HG02885 (cell line): ENCODE data around the gene ATP13A3.
A peak's percentile ranks its signal among the peaks of the same experiment; 100 is the strongest.

Experiments
- ATAC-seq: cut with Tn5 transposase; IDR thresholded peaks from one replicate; pipeline ENCODE4 v1.9.1; 2021; ENCODE audit warnings: mild to moderate bottlenecking; ENCODE audit not compliant: unreplicated experiment, poor library complexity

The ATP13A3 gene

DNA sequence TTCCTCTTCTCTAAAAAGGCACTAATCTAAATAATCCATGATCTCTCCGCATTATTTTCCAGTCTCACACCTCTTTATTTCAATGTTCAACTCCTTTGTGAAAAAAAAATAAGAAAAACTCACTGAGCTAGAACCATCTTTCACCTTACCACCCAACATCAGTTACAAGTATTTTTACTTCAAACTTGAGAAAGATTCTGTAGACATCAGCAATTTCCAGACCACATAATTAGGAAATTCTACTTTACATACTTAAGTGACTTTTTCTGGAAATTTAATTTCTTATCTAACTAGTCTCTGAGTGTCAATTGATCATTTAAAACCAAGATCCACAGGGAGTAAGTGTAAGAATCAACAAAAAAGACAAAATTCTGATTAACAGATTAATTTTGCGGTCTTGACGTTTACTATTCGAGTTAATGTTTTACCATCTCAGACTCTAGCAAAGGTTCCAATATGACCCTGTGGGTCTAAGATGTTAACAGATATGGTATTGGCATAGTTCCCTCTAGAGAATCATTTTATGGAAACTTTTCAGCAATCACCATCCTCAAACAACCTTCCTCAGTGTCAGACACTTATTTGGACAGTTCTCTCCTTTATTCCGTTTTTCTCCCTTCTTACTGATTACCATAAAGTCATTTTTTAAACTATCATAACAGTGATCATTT is 5.1 kb downstream of the ATP13A3 start:
- ATAC-seq = no peak

DNA sequence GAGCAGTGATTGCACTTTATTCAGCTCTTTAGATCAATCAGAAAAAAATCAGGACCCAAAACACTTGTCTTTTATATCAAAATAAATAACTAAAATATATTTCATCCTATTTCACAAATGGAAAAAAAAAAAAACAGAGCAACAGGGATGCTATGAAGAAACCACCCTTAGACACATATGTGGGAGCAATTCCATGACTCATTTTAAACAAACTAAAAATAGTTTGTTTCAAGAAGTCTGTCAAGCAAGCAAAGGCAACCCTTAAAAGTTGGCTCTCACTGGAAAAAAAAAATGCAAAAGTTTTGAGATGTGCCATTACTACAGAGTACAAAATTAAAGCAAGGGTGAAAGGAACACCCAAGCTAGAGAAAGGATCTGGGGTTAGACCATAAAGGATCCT is 5.7 kb downstream of the ATP13A3 start:
- ATAC-seq = no peak

DNA sequence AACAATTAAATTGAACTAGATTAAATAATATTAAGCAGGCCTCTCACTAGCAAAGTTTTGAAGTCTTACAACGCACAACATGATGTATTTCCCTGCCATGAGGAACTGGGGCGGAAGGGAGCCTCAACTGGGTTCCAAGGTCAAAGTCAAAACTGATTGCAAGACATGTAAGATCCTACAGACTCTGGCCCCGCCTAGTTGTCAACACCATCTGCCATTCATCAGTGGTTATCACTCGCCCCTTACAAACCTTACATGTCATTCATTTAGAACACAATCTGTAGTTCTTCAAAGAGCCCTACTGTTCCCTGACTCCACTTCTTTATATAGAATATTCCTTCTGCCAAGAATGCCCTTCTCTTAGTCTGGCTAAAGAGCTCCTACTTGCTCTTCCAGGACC is 10.0 kb downstream of the ATP13A3 start:
- no peak for ATAC-seq

DNA sequence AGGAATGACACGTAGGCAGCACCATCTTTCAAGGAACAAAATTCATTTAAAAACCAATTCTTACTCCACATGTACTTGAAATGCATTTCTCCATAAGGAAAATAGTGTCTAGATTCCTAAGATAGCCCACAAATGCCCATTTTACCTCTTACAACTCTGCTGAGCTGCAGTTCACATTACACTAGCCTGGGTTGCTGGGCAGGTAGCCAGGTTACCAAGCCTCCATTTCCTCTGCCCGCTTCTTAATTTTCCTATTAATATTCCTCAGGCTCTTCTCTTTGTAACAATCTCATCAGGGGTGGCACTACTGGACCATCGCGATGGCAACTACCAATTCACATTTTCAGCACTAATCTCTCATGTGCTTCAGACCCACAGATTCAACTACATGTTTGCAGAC is 10.8 kb downstream of the ATP13A3 start:
- no peak for ATAC-seq

DNA sequence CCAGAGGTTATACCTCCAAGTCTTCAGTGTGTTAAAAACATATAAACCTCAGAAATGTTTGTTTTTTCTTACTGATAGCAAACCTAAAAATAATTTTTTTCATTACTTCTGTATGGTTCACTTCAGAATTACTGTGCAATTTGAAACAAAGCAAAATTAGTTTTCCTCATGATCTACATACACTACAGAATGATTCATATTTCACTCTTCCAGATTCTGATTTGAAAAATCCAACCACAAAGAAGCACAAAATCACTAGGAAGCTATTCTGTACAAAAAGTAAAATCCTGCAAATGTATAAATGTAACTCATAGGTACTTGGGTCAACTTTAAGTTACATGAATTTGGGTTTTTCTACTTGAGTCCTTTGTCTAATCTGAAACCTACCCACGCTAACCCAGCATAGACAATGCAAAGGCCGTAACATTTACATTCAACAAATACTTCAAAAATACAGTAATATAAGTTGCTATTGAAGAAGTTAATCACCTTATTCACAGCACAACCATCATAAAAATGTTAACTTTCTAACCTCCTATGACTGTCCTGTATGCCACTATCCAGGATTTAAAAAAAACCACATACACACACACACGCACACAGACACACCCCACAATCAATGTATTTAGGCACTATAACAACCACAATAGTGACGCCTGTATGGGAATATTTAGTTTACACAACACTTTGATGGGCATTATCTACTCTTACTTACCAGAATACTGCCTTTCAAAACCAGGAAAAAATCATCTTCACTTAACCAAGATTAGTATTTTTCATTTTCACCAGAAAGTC is 11.5 kb downstream of the ATP13A3 start:
- no peak for ATAC-seq

DNA sequence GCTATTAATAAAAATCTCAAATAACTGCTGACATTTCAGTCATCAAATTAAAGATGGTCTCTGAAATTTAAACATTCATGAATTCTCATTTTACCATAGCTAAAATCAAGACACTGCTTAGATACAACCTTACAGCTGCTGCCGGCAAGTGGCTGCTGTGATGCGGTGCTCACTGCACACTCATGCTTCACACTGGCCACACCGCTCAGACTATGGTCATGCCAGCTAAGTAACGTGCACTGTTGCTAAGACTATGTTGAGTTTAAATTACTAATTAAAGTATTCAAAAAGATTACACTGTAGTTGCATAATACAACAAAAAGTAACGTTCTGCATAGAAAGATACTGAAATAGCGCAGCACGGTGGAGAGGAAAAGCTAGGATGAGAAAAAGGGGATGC is 12.1 kb downstream of the ATP13A3 start:
- ATAC-seq = no peak

DNA sequence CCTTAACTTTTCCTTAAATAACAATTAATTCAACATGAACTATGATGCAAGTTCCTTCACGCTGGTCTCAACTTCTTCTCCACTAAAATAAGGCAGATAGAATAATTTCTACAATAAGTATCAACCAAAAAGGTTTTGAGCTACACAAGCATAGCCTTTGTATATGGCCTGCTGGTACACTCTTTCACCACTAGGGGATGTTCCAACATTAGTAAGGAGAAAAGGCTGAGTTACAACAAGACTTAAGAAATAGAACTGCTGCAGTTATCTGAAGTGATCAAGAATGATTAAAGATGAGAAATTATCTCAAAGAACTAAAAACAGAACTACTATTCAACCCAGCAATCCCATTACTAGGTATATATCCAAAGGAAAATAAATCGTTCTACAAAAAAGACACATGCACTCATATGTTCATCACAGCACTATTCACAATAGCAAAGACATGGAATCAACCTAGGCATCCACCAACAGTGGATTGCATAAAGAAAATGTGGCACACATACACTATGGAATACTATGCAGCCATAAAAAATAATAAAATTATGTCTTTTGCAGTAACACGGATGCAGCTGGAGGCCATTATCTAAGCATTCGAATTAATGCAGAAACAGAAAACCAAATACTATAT is 14.4 kb downstream of the ATP13A3 start:
- ATAC-seq = peak; percentile 73

DNA sequence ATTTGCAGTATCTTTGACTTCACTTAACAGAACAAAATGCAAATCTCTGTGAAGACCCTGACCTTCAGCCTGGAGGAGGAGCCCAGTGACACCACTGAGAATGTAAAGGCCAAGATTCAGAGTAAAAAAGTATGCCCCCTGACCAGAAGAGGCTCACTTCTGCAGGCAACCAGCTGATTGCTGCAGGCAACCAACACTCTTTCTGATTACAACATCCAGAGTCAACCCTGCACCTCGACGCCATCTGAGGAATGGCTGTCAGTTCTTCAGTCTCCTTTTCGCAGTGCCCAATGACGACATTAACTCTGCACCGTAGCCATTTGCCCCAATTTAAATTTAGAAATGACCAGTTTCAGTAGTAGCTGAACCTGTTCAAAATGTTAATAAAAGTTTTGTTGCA is 14.9 kb downstream of the ATP13A3 start:
- ATAC-seq = no peak

DNA sequence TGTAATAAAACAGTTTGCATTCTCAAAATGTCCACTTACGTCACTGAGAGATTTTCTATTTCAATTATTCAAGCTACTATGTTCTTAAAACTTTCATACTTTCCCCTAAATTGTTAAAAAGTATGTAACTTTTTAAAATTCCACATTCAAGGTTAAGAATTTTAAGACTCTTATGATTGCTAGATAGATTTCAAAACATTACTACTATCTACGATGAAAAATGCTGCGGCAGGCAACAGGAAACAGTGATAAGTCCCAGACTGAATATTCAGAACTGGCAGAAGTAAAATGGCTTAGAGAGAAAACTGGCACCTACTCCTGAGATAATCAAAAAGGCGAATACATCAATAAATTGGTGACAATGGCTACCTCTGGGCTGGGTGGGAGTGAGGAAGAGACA is 16.2 kb downstream of the ATP13A3 start:
- ATAC-seq = no peak

DNA sequence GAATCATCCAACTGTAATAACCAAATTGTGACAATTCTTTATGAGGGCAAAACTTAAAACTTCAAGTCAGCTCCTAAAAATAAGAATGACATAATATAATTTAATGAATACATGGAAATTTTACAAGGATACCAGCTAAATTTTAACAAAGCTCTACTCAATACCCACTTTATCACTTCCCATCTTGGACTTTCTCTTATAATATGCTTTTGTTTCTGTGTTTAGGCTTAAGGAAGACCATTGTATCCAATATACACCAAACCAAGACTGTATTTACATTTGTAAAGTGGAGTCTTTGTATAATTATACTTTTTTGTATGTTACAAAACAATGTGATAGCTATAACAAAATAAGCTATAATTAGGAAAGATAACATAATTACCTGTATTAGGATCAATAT is 16.8 kb downstream of the ATP13A3 start:
- no peak for ATAC-seq

DNA sequence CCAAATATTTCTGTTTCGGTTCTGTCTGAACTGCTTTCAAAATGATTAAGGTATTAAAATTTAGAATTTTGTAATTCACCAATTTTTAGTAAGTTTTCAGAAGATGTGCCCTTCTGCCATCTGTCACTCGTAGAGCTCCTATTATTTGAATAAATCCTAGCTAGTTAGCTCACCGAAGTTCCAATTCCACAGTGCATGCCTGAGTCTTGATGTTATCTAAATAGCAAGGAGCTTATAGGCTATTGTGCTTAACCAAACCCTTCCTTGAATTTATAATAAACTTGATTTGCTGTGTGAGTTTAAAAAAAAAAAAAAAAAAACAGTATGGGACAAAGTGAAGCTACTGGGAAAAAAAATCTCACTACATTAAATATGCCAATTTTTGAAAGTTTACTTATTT is 18.7 kb downstream of the ATP13A3 start:
- no peak for ATAC-seq

DNA sequence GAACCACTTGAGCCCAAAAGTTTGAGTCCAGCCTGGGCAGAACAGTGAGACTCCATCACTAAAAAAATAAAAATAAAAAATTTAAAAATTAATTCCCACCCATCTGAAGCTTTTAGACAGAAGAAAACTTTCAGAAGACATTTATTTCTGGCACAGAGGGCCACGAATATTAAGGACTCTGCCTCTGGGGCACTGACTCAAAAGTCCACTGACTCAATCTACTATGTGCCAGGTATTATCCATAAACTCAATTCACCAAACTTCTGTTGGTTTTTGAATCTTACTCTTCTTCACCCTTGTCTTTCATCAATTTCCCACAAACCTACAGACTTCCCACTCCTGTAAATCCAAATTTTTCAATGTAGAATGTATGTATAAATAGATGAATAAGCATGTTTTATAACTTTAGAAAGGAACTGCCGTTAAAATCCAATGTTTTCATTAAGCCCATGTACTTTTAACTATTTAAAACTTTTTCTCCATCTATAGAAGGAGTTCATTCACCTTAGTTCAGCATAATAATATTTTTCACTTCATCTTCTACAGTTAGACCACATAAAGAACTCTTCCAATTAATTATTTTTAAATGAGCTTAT is 19.9 kb downstream of the ATP13A3 start:
- ATAC-seq = no peak

DNA sequence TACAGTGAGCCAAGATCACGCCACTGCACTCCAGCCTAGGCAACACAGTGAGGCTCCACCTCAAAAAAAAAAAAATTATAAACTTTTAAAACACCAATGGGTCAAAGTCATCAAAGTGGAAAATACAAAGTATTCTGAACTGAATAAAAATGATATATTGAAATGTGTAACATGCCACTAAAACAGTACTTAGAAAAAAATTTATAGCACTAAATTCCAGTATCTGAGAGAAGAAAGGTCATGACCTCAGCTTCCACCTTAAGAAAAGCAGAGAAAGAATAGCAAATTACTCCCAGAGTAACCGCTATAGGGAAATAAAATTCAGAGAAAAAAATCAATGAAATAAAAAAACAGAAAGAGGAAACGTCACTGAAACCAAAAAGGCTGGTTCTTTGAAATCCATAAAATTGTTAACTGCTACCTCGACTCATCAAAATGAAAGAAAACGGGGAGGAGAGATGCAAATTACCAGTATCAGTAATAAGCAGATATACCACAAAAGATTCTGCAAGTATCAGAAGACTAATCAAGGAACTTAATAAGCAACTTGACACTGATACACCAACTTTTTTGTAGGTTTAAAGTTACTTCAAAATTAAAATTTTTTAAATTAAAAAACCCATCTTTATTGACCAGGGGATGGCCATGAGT is 20.8 kb downstream of the ATP13A3 start:
- no peak for ATAC-seq

DNA sequence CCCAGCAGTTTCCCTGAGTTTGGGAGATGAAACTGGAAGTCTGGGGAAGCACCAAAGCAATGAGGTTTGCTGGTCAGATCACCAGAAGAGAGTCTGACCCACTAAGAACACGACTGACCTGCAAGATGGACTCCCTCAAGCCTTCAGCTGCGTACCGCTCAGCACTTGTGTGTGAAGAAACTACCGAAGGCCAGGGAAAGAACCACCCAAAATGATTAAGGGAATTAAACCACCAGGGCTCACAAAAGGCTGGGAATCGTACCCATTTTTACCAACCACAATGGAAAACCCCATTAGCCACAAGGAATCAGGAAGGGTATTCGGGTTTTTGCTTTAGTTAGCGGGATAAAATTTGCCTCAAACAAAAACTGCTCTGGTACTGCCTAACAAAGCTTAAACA is 21.6 kb downstream of the ATP13A3 start:
- ATAC-seq = no peak

DNA sequence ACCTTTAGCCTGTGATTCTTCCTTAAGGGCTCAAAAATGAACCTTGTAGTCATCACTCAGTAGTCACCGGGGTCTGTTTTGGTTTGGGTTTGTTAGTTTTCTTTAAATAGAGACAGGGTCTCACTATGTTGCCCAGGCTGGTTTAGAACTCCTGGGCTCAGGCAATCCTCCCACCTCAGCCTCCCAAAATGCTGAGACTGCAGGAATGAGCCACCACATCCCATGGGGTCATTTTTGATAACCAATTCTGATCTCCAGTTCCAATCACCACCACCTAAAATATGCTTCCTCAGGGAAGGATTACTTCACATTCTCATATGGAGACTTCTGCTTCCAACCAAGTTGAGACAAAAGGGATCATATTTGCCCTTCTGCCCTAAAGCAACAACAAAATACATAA is 22.1 kb downstream of the ATP13A3 start:
- ATAC-seq = no peak

DNA sequence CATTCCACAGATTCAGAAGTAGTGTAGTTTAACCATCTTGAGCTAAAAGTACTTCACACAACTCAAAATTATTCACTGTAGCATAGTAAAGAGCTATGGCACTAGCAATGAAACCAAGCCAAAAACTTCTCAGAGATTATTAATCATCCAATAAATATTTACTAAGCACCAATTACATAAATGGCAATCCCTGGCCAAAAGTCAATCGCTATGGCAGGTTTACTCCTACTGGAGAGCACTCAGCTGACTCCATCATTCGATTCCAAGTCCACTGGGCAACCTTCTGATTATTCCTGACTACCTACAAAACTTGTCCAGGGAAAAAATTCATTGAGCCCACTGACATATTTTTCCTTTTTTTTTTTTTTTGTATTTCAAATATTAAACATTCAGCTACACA is 23.9 kb downstream of the ATP13A3 start:
- ATAC-seq = no peak

DNA sequence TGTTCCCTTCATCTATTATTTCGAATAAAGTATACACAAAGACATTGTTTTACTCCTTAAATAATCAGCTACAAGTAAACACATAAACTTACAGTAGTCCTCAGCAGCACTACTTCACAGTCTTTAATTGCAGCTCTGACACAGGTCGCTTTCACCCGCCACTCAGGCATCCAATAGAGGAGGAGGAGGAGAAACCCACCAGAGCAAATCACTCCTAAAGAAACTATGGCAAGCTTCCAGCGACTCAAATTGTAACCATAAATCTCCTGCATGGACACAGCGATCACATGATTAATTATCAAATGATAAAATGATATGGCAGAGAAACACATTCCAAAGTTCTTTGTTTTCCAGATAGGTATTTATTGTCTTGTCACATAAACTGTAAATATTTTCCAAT is 26.2 kb downstream of the ATP13A3 start:
- ATAC-seq = no peak

DNA sequence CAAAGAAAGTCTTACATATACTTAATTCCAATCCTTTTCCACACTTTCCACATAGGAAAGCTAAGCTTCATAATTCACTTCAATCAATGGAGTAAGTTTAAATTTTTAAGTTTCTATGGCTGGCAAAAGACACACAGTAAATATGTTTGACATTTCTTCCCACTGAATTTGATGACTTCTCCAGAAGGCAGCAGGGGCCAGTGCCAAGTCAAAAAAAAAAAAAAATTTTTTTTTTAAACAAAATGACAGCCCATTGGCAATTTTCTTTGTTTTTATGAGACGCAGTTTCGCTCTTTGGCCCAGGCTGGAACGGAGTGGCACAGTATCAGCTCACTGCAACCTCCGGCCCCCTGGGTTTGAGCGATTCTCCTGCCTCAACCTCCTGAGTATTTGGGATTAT is 28.7 kb downstream of the ATP13A3 start:
- no peak for ATAC-seq

DNA sequence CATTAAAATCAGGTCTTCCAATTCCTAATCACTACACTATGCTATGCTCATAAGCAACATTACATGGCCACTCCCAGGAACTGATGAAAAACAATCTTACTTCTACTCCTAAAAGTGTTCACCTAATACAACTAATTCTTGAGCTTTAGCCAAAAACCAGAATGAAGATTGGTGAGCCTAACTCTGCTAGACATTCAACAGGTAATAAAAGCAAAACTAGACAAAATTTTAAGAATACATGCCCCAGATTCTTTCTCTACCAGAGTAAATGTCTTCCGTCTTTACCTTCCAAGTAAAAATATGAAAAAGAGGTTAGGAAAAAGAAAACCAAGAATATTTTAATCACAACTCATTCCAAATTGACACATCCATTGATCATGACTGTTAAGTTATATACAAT is 31.3 kb downstream of the ATP13A3 start:
- ATAC-seq = no peak

DNA sequence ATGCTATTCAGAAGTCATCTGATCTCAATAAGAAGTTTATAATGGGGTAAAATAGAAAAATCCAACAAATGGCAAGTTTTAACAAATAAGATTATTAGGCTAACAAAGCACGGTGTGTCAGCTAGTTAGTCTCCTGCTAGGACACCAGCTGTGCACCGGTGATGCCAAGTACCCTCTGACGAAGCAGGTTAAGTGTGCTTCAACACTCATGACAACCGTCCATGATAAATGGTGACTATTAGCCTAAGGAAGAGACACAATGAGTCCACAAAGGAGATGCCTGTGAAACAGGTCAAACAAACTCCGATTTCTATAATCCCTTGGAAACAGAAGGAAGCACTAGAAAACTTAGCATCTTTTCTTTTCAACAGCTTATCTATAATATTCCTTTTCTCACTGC is 36.5 kb downstream of the ATP13A3 start:
- ATAC-seq = no peak

DNA sequence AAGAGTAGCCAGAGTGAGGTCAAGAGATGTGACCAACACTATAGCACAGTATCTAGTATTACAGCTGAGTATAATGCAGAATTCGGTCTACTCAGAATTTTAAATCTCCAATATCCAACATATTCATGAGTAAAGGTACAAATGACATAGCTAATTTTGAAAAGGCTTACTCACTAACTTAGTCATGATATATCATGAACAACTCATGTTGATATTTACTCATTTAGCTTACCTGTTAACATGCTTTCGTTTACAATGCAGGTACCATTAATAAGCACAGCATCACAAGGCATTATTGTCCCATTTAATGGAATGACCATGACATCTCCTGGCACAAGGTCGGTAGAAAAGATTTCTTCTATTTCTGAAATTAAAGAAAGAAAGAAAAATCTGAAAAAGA is 36.9 kb downstream of the ATP13A3 start:
- ATAC-seq = no peak
